HG02571 (cell line): ENCODE measurements around the gene ZNF385B.

Experiments
- ATAC-seq: cut with Tn5 transposase; IDR thresholded peaks from one replicate; pipeline ENCODE4 v1.9.1; 2021; ENCODE audit warnings: mild to moderate bottlenecking, moderate library complexity; ENCODE audit not compliant: unreplicated experiment

The ZNF385B gene

GRCh38 chr2:179559108-179559806, 302.2 kb downstream of the ZNF385B start:
- no peak for ATAC-seq

- no peak for ATAC-seq
Measured at GRCh38 chr2:179558010-179558934, 303.1 kb downstream of the ZNF385B start.

DNA sequence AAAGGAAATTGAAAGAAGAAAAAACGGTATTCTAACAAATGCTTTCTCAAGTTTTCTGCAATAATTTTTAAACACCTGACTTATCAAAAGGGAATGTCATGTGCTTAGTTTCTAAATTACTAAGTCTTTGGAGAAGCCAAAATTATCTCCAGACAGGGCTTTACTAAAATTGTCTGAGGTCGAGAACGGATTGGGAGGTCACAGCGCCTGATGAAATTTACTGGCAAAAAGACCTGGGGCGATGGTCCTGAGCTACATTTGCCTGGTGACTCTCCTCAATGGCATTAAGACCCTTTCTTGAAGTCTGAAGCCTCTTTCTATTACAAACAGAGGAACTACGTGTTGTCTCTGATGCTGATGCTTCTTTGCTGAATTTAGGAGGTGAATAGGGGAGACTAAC, 305.0 kb downstream of the ZNF385B start:
- no peak for ATAC-seq

GRCh38 chr2:179555691-179556283, 305.6 kb downstream of the ZNF385B start:
- no peak for ATAC-seq

- ATAC-seq, result no peak
Measured at GRCh38 chr2:179554639-179555386, 306.6 kb downstream of the ZNF385B start.

GRCh38 chr2:179553382-179553781, 308.0 kb downstream of the ZNF385B start:
- no peak for ATAC-seq

GRCh38 chr2:179551539-179552045, 309.8 kb downstream of the ZNF385B start:
- no peak for ATAC-seq

DNA sequence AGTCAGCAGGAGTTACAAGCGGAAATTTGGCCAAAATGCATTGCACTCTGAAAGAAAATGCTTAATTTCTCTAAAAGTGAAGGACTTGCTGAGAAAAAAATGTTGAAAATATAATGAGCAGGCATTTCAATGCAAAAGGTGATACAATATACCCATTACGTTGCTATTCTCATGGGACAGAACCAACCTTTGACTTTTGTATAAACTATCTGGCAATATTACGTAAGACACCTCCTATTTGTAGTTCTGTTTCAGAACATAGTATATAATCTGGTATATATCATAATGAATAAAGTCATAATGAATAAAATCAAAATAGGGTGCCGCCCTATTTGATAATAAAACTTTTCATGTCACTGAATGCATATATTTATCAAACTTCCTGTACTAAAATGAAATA, 310.6 kb downstream of the ZNF385B start:
- ATAC-seq, result no peak

DNA sequence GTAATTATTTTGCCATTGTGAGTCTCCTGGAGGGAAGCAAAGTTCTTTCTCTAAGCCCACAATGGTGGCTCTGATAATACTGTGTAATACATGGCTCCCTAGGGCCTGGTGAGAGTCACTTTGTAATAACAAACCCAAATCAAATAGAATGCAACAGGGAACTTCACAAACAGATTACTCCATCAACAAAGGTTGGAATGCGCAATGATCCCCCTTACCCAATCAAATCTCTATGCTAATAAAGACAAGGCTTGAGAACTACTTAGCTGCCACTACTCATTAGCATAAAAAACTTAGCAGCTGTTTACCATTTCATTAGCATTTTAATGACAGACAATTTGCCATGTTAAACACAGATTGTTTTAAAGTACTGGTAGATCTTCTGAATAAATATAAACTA, 311.2 kb downstream of the ZNF385B start:
- no peak for ATAC-seq

DNA sequence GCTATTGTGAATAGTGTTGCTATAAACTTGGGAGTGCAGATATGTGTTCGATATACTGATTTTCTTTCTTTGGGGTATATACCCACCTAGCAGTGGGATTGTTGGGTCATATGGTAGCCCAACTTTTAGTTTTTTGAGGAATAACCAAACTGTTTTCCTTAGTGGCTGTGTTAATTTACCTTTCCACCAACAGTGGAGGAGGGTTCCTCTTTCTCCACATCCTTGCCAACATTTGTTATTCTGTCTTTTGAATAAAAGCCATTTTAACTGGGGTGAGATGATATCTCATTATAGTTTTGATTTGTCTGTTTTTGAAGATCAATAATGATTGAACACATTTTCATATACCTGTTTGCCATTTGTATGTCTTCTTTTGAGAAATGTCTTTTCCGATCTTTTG, 314.8 kb downstream of the ZNF385B start:
- ATAC-seq, result no peak

GRCh38 chr2:179545024-179545423, 316.4 kb downstream of the ZNF385B start:
- ATAC-seq, result no peak

GRCh38 chr2:179543361-179543901, 318.0 kb downstream of the ZNF385B start:
- ATAC-seq, result no peak

- no peak for ATAC-seq
Measured at GRCh38 chr2:179541586-179541985, 319.8 kb downstream of the ZNF385B start.

- no peak for ATAC-seq
Measured at GRCh38 chr2:179539124-179539511, 322.3 kb downstream of the ZNF385B start.

DNA sequence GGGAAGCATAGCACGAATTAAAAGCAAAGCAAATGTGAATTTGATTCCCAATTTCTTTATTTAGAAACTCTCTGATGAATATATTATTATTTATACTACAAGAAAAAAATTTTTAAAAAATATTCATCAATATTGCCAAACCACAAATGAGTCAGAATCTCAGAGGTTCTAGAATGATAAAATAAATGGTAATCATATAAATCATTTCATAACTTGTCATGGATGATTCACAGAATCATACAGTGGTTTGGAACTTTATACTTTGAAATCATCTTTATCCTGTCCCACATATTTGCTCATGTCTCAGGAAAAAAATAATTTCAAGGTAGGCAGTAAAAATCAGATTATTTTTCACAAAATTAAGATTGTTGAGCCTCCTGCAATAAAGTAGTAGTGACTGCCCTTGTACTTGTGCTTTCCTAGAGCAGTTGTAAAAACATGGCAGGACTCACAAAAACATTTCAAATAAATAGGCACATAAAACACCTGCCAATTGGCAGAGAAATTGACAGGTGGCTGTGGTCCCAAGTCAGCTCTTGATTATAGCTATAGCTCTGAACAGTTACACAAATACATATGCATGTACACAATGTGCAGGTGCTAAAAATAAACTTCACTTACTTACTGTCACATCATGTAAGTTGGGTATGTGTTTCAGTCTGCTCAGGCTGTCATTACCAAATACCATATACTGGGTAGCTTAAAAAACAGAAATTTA, 322.8 kb downstream of the ZNF385B start:
- ATAC-seq, result no peak

GRCh38 chr2:179536185-179536584, 325.2 kb downstream of the ZNF385B start:
- no peak for ATAC-seq

DNA sequence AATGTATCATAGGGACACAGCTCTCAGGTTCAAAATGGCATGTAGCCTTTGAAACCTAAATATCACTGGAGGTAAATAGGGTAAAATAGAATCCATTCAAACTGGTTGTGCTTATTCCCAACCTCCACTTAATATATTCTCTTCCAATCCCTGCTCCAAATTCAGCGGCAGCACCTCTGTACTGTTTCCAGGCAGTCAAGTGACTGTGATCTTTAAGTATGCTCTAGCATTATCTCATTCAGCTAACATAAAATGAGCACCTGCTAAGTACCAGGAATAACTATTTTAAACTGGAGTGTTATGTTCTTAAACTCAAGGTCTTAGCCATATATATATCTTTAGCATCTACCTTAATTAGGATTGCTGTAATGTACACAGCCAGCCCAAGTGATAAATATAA, 327.5 kb downstream of the ZNF385B start:
- no peak for ATAC-seq

DNA sequence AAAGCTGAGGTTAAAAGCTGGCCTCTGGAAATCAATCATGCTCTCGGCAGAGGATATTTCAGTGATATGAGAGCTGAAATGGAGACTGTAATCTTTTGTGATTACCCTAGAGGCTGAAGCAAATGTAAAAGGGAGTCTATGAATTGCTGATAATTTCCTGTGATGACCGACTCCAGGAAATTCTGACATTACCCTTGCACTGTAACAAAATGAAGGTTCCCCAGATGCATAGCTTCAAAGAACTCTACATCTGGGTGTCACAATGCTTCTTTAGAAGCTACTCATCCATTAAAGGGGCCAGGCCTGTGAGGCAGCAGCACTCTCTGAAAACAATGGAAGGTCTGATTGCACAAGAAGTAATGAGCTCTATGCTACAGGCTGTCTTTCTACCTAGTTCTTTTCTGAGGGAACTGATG, 328.5 kb downstream of the ZNF385B start:
- ATAC-seq, result no peak

DNA sequence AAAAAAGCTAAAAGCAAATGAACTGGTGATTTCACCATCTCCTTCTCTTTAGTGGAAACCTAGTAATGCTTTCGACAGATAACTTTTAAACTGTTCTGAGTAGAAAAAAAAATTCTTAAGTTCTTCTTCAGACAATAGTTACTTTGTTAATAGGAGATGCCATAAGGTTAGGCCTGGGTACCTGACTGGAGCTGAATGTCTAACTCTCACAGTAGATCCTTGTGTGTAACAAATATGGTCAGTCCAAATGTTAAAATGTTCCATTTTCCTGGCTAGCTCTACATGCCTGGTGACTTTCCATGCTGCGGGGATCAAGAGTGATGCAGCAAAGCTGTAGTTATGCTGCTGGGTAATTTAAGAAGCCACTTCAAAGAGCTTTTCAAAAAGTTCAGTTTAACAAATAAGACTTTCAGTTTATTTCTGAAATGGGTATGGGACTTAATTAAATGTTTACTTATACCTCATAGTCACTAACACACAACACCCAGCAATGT, 332.8 kb downstream of the ZNF385B start:
- no peak for ATAC-seq

- no peak for ATAC-seq
Measured at GRCh38 chr2:179525340-179525739, 336.1 kb downstream of the ZNF385B start.
